Common myeloid progenitor, CD34-positive (primary cell): Measurements from ENCODE around the gene LRRC4C.
"Not testable (repeated sequence)": the region's sequence is repeated elsewhere in the genome, so short reads cannot be mapped to it uniquely, and the experiment has no call there.

Experiments
- CTCF ChIA-PET: fragments of 350-600 bp; sonication (Branson Sonifier 250); formaldehyde crosslinking; loops from one replicate; lab custom pipeline; 2021; ENCODE audit warnings: antibody characterized with exemption; lab: Charles Lee
- POLR2A ChIA-PET: fragments of 350-600 bp; sonication (Branson Sonifier 250); formaldehyde crosslinking; loops from one replicate; lab custom pipeline; 2021; ENCODE audit warnings: antibody characterized with exemption; lab: Charles Lee
- DNase-seq, 3 donors: peaks; one replicate each; pipeline versions ENCODE4 v3.0.0 to v3.0.0-alpha.2; 2013
- H3K27ac ChIP-seq, 2 experiments: 1 replicate in 1 of 2; 2 replicates in 1 of 2; pipeline ENCODE4 v1.7.0; 2013; ENCODE audit warnings: inconsistent platforms in 2 of 2, low read length in 2 of 2, mild to moderate bottlenecking in 2 of 2, low read depth in 1 of 2, moderate library complexity in 1 of 2; ENCODE audit not compliant: severe bottlenecking in 2 of 2, insufficient read depth in 1 of 2, poor library complexity in 1 of 2
- H3K27me3 ChIP-seq, 5 experiments: replicated peaks in 2 of 5; 1 replicate in 3 of 5; 2 replicates in 2 of 5; pipeline versions ENCODE4 v1.6.1 to v1.7.0; 2013; ENCODE audit warnings: low read length in 4 of 5, mild to moderate bottlenecking in 2 of 5, moderate library complexity in 2 of 5, inconsistent platforms in 1 of 5; ENCODE audit not compliant: insufficient read depth in 5 of 5, control insufficient read depth in 4 of 5
- H3K36me3 ChIP-seq, 4 experiments: 1 replicate in 2 of 4; 2 replicates in 2 of 4; pipeline versions ENCODE4 v1.6.1 to v1.7.0; 2013; ENCODE audit warnings: low read length in 3 of 4, control low read depth in 1 of 4, mild to moderate bottlenecking in 1 of 4; ENCODE audit not compliant: control insufficient read depth in 4 of 4, insufficient read depth in 4 of 4
- H3K4me1 ChIP-seq, 4 experiments: 1 replicate in 3 of 4; 2 replicates in 1 of 4; pipeline versions ENCODE4 v1.6.1 to v1.7.1; 2013; ENCODE audit warnings: low read length in 3 of 4, mild to moderate bottlenecking in 3 of 4, control low read depth in 1 of 4, inconsistent platforms in 1 of 4, moderate library complexity in 1 of 4; ENCODE audit not compliant: control insufficient read depth in 4 of 4, insufficient read depth in 4 of 4; ENCODE audit errors: control extremely low read depth in 1 of 4
- H3K4me3 ChIP-seq, 7 experiments: 1 replicate in 4 of 7; 2 replicates in 3 of 7; pipeline versions ENCODE4 v1.5.1 to v1.7.0; 2013; ENCODE audit warnings: mild to moderate bottlenecking in 7 of 7, low read length in 6 of 7, moderate library complexity in 6 of 7, inconsistent platforms in 2 of 7, low read depth in 2 of 7, control low read depth in 1 of 7; ENCODE audit not compliant: insufficient read depth in 4 of 7, control insufficient read depth in 1 of 7; ENCODE audit errors: extremely low read depth in 1 of 7
- H3K9me3 ChIP-seq, 5 experiments: 1 replicate in 4 of 5; 2 replicates in 1 of 5; pipeline versions ENCODE4 v1.6.1 to v1.7.1; 2013; ENCODE audit warnings: low read length in 4 of 5, mild to moderate bottlenecking in 2 of 5, inconsistent platforms in 1 of 5, low read depth in 1 of 5, moderate library complexity in 1 of 5; ENCODE audit not compliant: control insufficient read depth in 4 of 5, insufficient read depth in 2 of 5; ENCODE audit errors: control extremely low read depth in 1 of 5
- WGBS: methylation state at CpG from one replicate; pipeline ENCODE4 v1.1.5; 2013; ENCODE audit not compliant: insufficient coverage; 5-methylcytosine and 5-hydroxymethylcytosine counted together

The LRRC4C gene

GRCh38 chr11:40877256-40877655, 582.2 kb downstream of the LRRC4C start:
- Histone ChIP-seq H3K27ac (no peak overlapping the region), H3K27me3 (no peaks in the 10 kb centered on the region), H3K4me1 (no peaks in the 10 kb centered on the region), H3K4me3 (no peak overlapping the region), H3K9me3 (no peaks in the 10 kb centered on the region), H3K36me3 (no peaks in the 10 kb centered on the region)
- POLR2A ChIA-PET, result no interaction called here
- CTCF ChIA-PET, result no interaction called here
- 89% methylated on average over 7 of the region's 7 CpGs for WGBS
- DNase-seq, result no peak

- POLR2A ChIA-PET, result no interaction called here
- CTCF ChIA-PET, result no interaction called here
- peaks cover 0 to 1% (median 0%) of the 10 kb centered on the region in 5 experiments for H3K9me3 ChIP-seq
- no peak for DNase-seq
- no peak overlapping the region for H3K4me3 ChIP-seq
- H3K4me1 ChIP-seq, result no peaks in the 10 kb centered on the region
- H3K27ac ChIP-seq, result no peak overlapping the region
- H3K36me3 ChIP-seq, result no peaks in the 10 kb centered on the region
- WGBS, result 100% methylated on average over 2 of the region's 3 CpGs
- H3K27me3 ChIP-seq, result no peaks in the 10 kb centered on the region
Observed at GRCh38 chr11:40867991-40868632, 591.3 kb downstream of the LRRC4C start.

- H3K27ac ChIP-seq, H3K4me1 ChIP-seq, H3K9me3 ChIP-seq, DNase-seq, H3K36me3 ChIP-seq, CTCF ChIA-PET, H3K27me3 ChIP-seq, POLR2A ChIA-PET, H3K4me3 ChIP-seq: not testable (repeated sequence)
- 75% methylated on average over 1 of the region's 1 CpG for WGBS
Observed at GRCh38 chr11:40857754-40858153, 601.7 kb downstream of the LRRC4C start.

GRCh38 chr11:40842750-40843339, 616.6 kb downstream of the LRRC4C start:
- no peaks in the 10 kb centered on the region for H3K4me1 ChIP-seq
- DNase-seq, result no peak
- H3K27me3 ChIP-seq, result no peaks in the 10 kb centered on the region
- no peak overlapping the region for H3K4me3 ChIP-seq
- 92% methylated on average over 4 of the region's 5 CpGs for WGBS
- no peaks in the 10 kb centered on the region for H3K9me3 ChIP-seq
- no peaks in the 10 kb centered on the region for H3K36me3 ChIP-seq
- no peak overlapping the region for H3K27ac ChIP-seq
- POLR2A ChIA-PET, result no interaction called here
- CTCF ChIA-PET, result no interaction called here

- ChIA-PET CTCF (no interaction called here), POLR2A (no interaction called here)
- no peak for DNase-seq
- H3K27me3 ChIP-seq, result no peaks in the 10 kb centered on the region
- H3K27ac ChIP-seq, result no peak overlapping the region
- no peaks in the 10 kb centered on the region for H3K36me3 ChIP-seq
- no peaks in the 10 kb centered on the region for H3K4me1 ChIP-seq
- H3K9me3 ChIP-seq, result no peaks in the 10 kb centered on the region
- WGBS, result no CpG with 5 or more reads among the region's 1 CpG
- no peak overlapping the region for H3K4me3 ChIP-seq
Observed at GRCh38 chr11:40841231-40841630, 618.2 kb downstream of the LRRC4C start.

- Histone ChIP-seq H3K9me3 (no peaks in the 10 kb centered on the region), H3K36me3 (no peaks in the 10 kb centered on the region), H3K4me1 (no peaks in the 10 kb centered on the region), H3K27ac (no peak overlapping the region), H3K27me3 (no peaks in the 10 kb centered on the region), H3K4me3 (no peak overlapping the region)
- 100% methylated on average over 1 of the region's 1 CpG for WGBS
- ChIA-PET CTCF (no interaction called here), POLR2A (no interaction called here)
- no peak for DNase-seq
Observed at GRCh38 chr11:40838181-40838683, 621.2 kb downstream of the LRRC4C start.

GRCh38 chr11:40827116-40827515, 632.3 kb downstream of the LRRC4C start:
- no peaks in the 10 kb centered on the region for H3K36me3 ChIP-seq
- H3K27me3 ChIP-seq, result no peaks in the 10 kb centered on the region
- WGBS, result no CpG with 5 or more reads among the region's 3 CpGs
- H3K4me1 ChIP-seq, result no peaks in the 10 kb centered on the region
- H3K4me3 ChIP-seq, result no peak overlapping the region
- no peaks in the 10 kb centered on the region for H3K9me3 ChIP-seq
- ChIA-PET POLR2A (no interaction called here), CTCF (no interaction called here)
- no peak for DNase-seq
- no peak overlapping the region for H3K27ac ChIP-seq
